GM19463 (cell line): ENCODE results near the gene DUS2.
"Not testable (repeated sequence)": the region's sequence is repeated elsewhere in the genome, so short reads cannot be mapped to it uniquely, and the experiment has no call there.

Experiments
- ATAC-seq: cut with Tn5 transposase; IDR thresholded peaks from one replicate; pipeline ENCODE4 v1.9.1; 2021; ENCODE audit warnings: mild to moderate bottlenecking, moderate library complexity; ENCODE audit not compliant: unreplicated experiment

DUS2 gene

GRCh38 chr16:68089067-68089466 lies 66.0 kb downstream of the DUS2 start:
- no peak for ATAC-seq

GRCh38 chr16:68090130-68090529 lies 67.0 kb downstream of the DUS2 start:
- no peak for ATAC-seq

GRCh38 chr16:68090533-68090932 lies 67.4 kb downstream of the DUS2 start:
- no peak for ATAC-seq

- no peak for ATAC-seq
Measured at GRCh38 chr16:68091380-68092261, 68.5 kb downstream of the DUS2 start.

GRCh38 chr16:68092275-68092674 lies 69.2 kb downstream of the DUS2 start:
- ATAC-seq = not testable (repeated sequence)

- ATAC-seq = no peak
Measured at GRCh38 chr16:68093816-68094613, 70.9 kb downstream of the DUS2 start.

- no peak for ATAC-seq
Measured at GRCh38 chr16:68094614-68094934, 71.5 kb downstream of the DUS2 start.

- no peak for ATAC-seq
Measured at GRCh38 chr16:68096491-68096890, 73.4 kb downstream of the DUS2 start.

GRCh38 chr16:68097088-68097487 lies 74.0 kb downstream of the DUS2 start:
- no peak for ATAC-seq

- no peak for ATAC-seq
Measured at GRCh38 chr16:68097895-68098294, 74.8 kb downstream of the DUS2 start.

GRCh38 chr16:68100488-68100887 lies 77.4 kb downstream of the DUS2 start:
- ATAC-seq = no peak

- no peak for ATAC-seq
Measured at GRCh38 chr16:68105611-68106010, 82.5 kb downstream of the DUS2 start.

- not testable (repeated sequence) for ATAC-seq
Measured at GRCh38 chr16:68107230-68107928, 84.3 kb downstream of the DUS2 start.

- ATAC-seq = not testable (repeated sequence)
Measured at GRCh38 chr16:68109156-68109555, 86.1 kb downstream of the DUS2 start.

- not testable (repeated sequence) for ATAC-seq
Measured at GRCh38 chr16:68110611-68111010, 87.5 kb downstream of the DUS2 start.

GRCh38 chr16:68111379-68111778 lies 88.3 kb downstream of the DUS2 start:
- no peak for ATAC-seq

GRCh38 chr16:68113059-68113761 lies 90.1 kb downstream of the DUS2 start:
- ATAC-seq = no peak

GRCh38 chr16:68113765-68114240 lies 90.7 kb downstream of the DUS2 start:
- ATAC-seq = no peak

GRCh38 chr16:68114939-68115338 lies 91.9 kb downstream of the DUS2 start:
- not testable (repeated sequence) for ATAC-seq

- no peak for ATAC-seq
Measured at GRCh38 chr16:68115851-68116250, 92.8 kb downstream of the DUS2 start.
